GM12872 (cell line): ENCODE results near the gene CLDND1.

Source experiments
- TF ChIP-seq, protein P1 (sequence below): IDR thresholded peaks from 3 replicates; pipeline ENCODE4 v1.5.1; 2011; ENCODE audit warnings: low read depth, mild to moderate bottlenecking, low read length, moderate library complexity; ENCODE audit not compliant: insufficient read depth

CLDND1 gene

DNA sequence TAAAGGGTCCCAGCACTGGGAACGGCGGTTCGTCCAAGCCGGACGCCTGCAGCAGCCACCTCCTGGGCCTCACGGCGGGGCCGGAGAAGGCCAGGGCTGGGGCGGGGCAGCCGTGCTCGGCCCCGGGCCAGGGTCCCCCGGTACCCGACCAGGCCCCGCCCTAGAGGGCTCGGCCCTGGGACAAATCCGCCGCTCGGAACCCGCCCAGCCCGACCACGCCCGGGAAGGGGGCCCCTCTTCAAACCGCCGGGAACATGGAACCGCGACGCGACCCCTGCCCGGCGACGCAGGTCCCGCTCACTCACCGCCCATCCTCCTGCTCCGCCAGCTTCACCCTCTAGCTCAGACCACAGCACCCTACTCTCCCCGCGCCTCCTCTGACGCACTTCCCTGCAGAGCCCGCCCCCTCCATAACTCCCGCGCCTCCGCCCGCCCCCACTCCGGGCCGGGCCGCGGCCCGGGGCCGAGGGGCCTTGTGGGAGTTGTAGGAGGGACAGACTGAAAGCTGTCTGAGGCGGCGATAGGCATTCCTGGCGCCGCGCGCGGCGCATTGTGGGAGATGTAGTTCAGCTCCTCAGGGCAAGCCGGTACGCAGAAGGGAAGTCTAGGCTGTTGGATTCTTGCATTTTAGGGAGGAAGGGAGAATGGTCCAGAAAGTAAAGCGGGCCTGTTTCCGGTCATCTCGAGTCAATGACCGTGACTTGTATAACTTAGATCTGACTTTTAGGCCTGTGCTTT, at the start of gene CLDND1:
Gene CLDND1 (minus strand): TSS at position 359 of the 738 bp plus-strand sequence. CDS start 1,478 bp downstream, outside the sequence.
- TF ChIP-seq, protein P1, sequence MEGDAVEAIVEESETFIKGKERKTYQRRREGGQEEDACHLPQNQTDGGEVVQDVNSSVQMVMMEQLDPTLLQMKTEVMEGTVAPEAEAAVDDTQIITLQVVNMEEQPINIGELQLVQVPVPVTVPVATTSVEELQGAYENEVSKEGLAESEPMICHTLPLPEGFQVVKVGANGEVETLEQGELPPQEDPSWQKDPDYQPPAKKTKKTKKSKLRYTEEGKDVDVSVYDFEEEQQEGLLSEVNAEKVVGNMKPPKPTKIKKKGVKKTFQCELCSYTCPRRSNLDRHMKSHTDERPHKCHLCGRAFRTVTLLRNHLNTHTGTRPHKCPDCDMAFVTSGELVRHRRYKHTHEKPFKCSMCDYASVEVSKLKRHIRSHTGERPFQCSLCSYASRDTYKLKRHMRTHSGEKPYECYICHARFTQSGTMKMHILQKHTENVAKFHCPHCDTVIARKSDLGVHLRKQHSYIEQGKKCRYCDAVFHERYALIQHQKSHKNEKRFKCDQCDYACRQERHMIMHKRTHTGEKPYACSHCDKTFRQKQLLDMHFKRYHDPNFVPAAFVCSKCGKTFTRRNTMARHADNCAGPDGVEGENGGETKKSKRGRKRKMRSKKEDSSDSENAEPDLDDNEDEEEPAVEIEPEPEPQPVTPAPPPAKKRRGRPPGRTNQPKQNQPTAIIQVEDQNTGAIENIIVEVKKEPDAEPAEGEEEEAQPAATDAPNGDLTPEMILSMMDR, result no peak

- TF ChIP-seq, protein P1, result no peak
Observed at GRCh38 chr3:98568402-98568801, 45.7 kb upstream of the CLDND1 start.

DNA sequence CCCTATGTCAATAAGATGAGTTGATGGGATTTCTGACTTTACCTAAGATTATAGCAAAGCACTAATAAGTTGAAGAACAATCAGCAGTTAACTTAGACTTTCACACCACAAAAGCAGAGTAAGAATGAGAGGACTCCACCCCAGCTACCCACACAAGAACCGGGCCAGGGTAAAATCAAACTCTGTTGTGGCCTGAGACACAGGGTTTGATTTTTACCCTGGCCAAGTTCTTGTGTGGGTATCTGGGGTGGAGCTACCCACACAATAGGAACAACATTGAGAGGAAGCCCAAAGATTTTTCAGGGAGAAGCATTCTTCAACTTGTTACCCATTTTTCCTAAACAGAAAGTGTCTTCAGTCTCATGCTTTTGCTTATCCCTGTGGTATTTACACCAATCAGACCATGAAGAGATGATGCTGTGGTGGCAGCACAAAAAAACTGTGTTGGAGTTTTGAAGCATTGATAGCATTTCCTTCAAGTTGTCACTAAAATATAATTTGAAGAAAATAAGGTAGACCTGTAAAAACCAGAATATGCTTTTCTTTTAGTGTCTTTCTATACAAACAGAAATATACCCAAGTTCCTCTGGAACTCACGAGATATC, 45.1 kb upstream of the CLDND1 start:
- TF ChIP-seq, protein P1, result no peak

GRCh38 chr3:98565843-98566242, 43.1 kb upstream of the CLDND1 start:
- TF ChIP-seq, protein P1, result no peak

- TF ChIP-seq, protein P1, result no peak
Observed at GRCh38 chr3:98565237-98565643, 42.5 kb upstream of the CLDND1 start.

DNA sequence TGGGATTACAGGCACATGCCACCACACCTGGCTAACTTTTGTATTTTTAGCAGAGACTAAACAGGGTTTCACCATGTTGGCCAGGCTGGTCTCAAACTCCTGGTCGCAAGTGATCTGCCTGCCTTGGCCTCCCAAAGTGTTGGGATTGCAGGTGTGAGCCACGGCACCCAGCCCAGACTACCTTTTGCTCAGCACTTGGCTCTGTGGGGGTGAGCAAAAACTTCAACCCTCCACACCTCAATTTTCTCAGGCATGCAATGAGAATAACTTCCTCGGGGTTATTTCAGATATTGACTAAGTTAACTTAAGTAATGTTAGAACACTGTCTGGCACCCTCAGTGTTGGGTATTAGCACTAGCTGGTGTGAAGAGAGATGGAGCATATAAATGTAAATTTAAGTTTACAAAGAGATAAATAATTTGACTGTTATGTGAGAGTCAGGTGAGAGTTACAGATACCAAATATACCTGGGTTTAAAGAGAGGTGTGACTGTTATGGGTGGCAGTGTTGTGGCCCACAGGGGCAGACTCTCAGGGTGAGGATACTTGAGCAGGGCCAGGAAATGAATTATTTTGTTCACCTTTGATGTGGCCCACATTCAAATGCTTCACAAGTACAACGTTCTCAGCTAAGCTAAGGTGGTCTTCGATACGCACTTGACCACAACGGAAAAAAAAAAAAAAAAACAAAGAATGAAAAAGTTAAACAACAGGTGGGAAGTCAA, 41.7 kb upstream of the CLDND1 start:
- TF ChIP-seq, protein P1, result no peak

- TF ChIP-seq, protein P1, result no peak
Observed at GRCh38 chr3:98563661-98564281, 41.1 kb upstream of the CLDND1 start.
